ENCODE results near the gene DISC1.
"Not testable (repeated sequence)": the region's sequence is repeated elsewhere in the genome, so short reads cannot be mapped to it uniquely, and the experiment has no call there.

DNA sequence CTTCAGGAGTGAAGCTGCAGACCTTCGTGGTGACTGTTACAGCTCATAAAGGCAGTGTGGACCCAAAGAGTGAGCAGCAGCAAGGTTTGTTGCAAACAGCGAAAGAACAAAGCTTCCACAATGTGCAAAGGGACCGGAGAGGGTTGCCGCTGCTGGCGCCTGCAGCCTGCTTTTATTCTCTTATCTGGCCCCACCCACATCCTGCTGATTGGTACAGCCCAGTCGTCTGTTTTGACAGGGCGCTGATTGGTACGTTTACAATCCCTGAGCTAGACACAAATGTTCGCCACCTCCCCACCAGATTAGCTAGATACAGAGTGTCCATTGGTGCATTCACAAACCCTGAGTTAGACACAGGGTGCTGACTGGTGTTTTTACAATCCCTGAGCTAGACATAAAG, 14.9 kb downstream of the DISC1 start:
- TF ChIP-seq, protein P1, sequence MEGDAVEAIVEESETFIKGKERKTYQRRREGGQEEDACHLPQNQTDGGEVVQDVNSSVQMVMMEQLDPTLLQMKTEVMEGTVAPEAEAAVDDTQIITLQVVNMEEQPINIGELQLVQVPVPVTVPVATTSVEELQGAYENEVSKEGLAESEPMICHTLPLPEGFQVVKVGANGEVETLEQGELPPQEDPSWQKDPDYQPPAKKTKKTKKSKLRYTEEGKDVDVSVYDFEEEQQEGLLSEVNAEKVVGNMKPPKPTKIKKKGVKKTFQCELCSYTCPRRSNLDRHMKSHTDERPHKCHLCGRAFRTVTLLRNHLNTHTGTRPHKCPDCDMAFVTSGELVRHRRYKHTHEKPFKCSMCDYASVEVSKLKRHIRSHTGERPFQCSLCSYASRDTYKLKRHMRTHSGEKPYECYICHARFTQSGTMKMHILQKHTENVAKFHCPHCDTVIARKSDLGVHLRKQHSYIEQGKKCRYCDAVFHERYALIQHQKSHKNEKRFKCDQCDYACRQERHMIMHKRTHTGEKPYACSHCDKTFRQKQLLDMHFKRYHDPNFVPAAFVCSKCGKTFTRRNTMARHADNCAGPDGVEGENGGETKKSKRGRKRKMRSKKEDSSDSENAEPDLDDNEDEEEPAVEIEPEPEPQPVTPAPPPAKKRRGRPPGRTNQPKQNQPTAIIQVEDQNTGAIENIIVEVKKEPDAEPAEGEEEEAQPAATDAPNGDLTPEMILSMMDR (conservative IDR thresholded peaks at IDR 0.05 in 1 of 2, IDR thresholded peaks at IDR 0.05 in 1 of 2; ENCODE audit: extremely low read depth in 1 of 2, insufficient read depth in 1 of 2, low read depth in 1 of 2, low read length in 2 of 2) = not testable (repeated sequence)
- not testable (repeated sequence) for TF ChIP-seq EZH2 (IDR thresholded peaks at IDR 0.05; ENCODE audit: borderline replicate concordance, low read length)
